Measurements from ENCODE around the gene EPB42.

- no peak for TF ChIP-seq POLR2A (IDR thresholded peaks at IDR 0.05; ENCODE audit: low read depth, low read length)
- TF ChIP-seq TAF1 (IDR thresholded peaks at IDR 0.05; ENCODE audit: low read depth, low read length): no peak
- TF ChIP-seq POLR2AphosphoS5 (IDR thresholded peaks at IDR 0.05; ENCODE audit: low read depth, low read length): no peak
Observed at GRCh38 chr15:43267439-43267838, 46.6 kb upstream of the EPB42 start.

Data from GM12891 (cell line).